ENCODE results near the gene CD200R1. TPM values are rescaled to one million over a fixed set of nuclear protein-coding genes. Genes with fewer than 3 reads are reported as not detected.

CD200R1 gene
- total and polyA plus RNA-seq, 2 of the 13 experiments (the other 11 are each of a cell fraction or from before 2014, with no cell fraction given), result 0.04 TPM; not detected in 1

- TF ChIP-seq CREBL2 (CRISPR knock-in tag; IDR thresholded peaks at IDR 0.05; ENCODE audit: borderline replicate concordance), result peak; percentile 95; the same call in 1 of the 2 replicates
- TF ChIP-seq ZSCAN31 (CRISPR knock-in tag; IDR thresholded peaks at IDR 0.05; ENCODE audit: low read depth), result peak; percentile 75; the same call in 1 of the 2 replicates
- TF ChIP-seq, protein P1, sequence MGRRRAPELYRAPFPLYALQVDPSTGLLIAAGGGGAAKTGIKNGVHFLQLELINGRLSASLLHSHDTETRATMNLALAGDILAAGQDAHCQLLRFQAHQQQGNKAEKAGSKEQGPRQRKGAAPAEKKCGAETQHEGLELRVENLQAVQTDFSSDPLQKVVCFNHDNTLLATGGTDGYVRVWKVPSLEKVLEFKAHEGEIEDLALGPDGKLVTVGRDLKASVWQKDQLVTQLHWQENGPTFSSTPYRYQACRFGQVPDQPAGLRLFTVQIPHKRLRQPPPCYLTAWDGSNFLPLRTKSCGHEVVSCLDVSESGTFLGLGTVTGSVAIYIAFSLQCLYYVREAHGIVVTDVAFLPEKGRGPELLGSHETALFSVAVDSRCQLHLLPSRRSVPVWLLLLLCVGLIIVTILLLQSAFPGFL (CRISPR knock-in tag; IDR thresholded peaks at IDR 0.05), result no peak
- TF ChIP-seq, protein P2, sequence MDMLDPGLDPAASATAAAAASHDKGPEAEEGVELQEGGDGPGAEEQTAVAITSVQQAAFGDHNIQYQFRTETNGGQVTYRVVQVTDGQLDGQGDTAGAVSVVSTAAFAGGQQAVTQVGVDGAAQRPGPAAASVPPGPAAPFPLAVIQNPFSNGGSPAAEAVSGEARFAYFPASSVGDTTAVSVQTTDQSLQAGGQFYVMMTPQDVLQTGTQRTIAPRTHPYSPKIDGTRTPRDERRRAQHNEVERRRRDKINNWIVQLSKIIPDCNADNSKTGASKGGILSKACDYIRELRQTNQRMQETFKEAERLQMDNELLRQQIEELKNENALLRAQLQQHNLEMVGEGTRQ (IDR thresholded peaks at IDR 0.05; ENCODE audit: low read depth, low read length), result no peak
- TF ChIP-seq, protein P2 (CRISPR knock-in tag; IDR thresholded peaks at IDR 0.05; ENCODE audit: borderline replicate concordance), result peak; percentile 42; the same call in 1 of the 2 replicates
- 0 out of 2 replicates have a peak, but pooled peaks have one; percentile 45 for TF ChIP-seq TBP (CRISPR knock-in tag; IDR thresholded peaks at IDR 0.05)
- TF ChIP-seq DDIT3 (CRISPR knock-in tag; IDR thresholded peaks at IDR 0.05), result no peak
- no peak for TF ChIP-seq ZNF260 (CRISPR knock-in tag; IDR thresholded peaks at IDR 0.05; ENCODE audit: borderline replicate concordance, low read depth)
- TF ChIP-seq, protein P3, sequence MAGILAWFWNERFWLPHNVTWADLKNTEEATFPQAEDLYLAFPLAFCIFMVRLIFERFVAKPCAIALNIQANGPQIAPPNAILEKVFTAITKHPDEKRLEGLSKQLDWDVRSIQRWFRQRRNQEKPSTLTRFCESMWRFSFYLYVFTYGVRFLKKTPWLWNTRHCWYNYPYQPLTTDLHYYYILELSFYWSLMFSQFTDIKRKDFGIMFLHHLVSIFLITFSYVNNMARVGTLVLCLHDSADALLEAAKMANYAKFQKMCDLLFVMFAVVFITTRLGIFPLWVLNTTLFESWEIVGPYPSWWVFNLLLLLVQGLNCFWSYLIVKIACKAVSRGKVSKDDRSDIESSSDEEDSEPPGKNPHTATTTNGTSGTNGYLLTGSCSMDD (CRISPR knock-in tag; IDR thresholded peaks at IDR 0.05), result no peak
- TF ChIP-seq SATB2 (CRISPR knock-in tag; IDR thresholded peaks at IDR 0.05), result peak; percentile 53
- TF ChIP-seq CREB1 (IDR thresholded peaks at IDR 0.05), result peak; percentile 80
- TF ChIP-seq CREB1 (CRISPR knock-in tag; IDR thresholded peaks at IDR 0.05), result peak; percentile 94
- TF ChIP-seq, protein P4, sequence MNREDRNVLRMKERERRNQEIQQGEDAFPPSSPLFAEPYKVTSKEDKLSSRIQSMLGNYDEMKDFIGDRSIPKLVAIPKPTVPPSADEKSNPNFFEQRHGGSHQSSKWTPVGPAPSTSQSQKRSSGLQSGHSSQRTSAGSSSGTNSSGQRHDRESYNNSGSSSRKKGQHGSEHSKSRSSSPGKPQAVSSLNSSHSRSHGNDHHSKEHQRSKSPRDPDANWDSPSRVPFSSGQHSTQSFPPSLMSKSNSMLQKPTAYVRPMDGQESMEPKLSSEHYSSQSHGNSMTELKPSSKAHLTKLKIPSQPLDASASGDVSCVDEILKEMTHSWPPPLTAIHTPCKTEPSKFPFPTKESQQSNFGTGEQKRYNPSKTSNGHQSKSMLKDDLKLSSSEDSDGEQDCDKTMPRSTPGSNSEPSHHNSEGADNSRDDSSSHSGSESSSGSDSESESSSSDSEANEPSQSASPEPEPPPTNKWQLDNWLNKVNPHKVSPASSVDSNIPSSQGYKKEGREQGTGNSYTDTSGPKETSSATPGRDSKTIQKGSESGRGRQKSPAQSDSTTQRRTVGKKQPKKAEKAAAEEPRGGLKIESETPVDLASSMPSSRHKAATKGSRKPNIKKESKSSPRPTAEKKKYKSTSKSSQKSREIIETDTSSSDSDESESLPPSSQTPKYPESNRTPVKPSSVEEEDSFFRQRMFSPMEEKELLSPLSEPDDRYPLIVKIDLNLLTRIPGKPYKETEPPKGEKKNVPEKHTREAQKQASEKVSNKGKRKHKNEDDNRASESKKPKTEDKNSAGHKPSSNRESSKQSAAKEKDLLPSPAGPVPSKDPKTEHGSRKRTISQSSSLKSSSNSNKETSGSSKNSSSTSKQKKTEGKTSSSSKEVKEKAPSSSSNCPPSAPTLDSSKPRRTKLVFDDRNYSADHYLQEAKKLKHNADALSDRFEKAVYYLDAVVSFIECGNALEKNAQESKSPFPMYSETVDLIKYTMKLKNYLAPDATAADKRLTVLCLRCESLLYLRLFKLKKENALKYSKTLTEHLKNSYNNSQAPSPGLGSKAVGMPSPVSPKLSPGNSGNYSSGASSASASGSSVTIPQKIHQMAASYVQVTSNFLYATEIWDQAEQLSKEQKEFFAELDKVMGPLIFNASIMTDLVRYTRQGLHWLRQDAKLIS (CRISPR knock-in tag; IDR thresholded peaks at IDR 0.05), result no peak
- TF ChIP-seq AGO1 (IDR thresholded peaks at IDR 0.05; ENCODE audit: low read depth, low read length, poor library complexity, severe bottlenecking), result peak; percentile 18
- TF ChIP-seq RXRB (CRISPR knock-in tag; IDR thresholded peaks at IDR 0.05; ENCODE audit: borderline replicate concordance), result peak; percentile 16; the same call in 1 of the 2 replicates
- no peak for TF ChIP-seq REXO4 (CRISPR knock-in tag; IDR thresholded peaks at IDR 0.05; ENCODE audit: borderline replicate concordance)
- 0 out of 2 replicates have a peak, but pooled peaks have one; percentile 68 for TF ChIP-seq HNRNPL (IDR thresholded peaks at IDR 0.05; ENCODE audit: low read depth, low read length)
Observed at GRCh38 chr3:112990672-112991602, 16.0 kb upstream of the CD200R1 start, which contains the start of gene GTPBP8 (continued).

Data from HepG2 (cell line).